GM12892 (cell line): ENCODE data around the gene DIP2B.

Source experiments
- POLR2A ChIP-seq: IDR thresholded peaks from 2 replicates; pipeline ENCODE4 v1.6.1; 2011; ENCODE audit warnings: low read depth, low read length, control low read depth
- POLR2AphosphoS5 ChIP-seq: IDR thresholded peaks from 2 replicates; pipeline ENCODE4 v1.6.1; 2011; ENCODE audit warnings: low read depth, low read length, control low read depth

DNA sequence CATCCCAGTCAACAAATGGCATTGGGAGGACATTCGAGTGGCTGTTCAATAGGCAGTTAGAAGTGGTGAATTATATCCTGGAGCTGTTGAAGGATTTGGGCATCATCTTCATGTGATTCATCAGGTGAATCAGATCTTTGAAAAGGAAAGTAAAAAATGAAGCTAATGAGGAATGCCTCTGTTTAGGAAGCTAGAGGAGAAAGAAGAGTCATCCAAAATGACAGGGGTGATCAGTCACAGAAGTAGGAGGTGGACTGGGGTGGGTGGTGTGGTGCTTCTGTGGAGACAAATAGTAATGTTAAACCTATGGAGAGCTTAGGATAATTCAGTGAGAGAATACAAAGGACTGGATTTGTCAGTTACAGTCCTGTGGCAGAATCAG, 32.7 kb downstream of the DIP2B start:
- no peak for TF ChIP-seq POLR2A
- TF ChIP-seq POLR2AphosphoS5 = no peak
